ENCODE results near the gene KCNQ5.
"Not testable (repeated sequence)": the region's sequence is repeated elsewhere in the genome, so short reads cannot be mapped to it uniquely, and the experiment has no call there.

Gene KCNQ5

DNA sequence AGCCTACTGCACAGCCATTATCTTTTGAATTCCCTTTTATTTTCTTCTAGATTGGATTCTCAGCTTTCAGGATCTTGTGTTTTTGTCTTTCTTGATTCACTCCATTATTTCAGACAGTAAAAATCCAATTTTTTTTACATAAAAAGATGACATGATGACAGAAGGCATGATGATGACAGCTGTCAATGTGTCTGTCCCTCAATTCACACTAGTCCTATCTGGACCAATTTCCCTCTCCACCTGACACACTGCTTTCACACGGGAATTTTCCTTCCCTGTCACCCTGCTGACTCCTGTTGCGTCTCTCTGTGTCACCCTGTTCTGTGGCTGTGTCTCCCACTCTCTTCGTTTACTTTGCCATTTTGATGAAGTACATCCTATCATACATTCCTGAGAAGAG, 529.9 kb downstream of the KCNQ5 start:
- no peak for DNase-seq

DNA sequence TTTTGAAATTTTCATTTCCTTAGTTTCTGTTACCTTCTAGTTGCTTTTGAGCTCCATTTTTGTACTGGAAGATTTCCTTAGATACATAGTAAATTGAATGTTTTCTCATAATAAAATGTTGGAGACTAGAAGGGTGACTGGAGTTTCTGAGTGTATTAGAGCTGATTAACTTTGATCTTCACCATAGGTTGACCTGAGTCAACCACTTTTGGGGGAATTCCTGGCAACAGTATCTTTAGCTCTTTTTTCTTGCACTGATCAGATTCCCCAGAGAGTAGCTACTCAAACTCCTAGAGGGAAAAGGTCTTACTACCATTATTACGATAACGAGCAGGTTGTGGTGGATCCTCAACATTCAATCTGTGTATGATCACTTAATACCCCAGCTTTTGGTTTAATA, 530.7 kb downstream of the KCNQ5 start:
- DNase-seq: no peak

DNA sequence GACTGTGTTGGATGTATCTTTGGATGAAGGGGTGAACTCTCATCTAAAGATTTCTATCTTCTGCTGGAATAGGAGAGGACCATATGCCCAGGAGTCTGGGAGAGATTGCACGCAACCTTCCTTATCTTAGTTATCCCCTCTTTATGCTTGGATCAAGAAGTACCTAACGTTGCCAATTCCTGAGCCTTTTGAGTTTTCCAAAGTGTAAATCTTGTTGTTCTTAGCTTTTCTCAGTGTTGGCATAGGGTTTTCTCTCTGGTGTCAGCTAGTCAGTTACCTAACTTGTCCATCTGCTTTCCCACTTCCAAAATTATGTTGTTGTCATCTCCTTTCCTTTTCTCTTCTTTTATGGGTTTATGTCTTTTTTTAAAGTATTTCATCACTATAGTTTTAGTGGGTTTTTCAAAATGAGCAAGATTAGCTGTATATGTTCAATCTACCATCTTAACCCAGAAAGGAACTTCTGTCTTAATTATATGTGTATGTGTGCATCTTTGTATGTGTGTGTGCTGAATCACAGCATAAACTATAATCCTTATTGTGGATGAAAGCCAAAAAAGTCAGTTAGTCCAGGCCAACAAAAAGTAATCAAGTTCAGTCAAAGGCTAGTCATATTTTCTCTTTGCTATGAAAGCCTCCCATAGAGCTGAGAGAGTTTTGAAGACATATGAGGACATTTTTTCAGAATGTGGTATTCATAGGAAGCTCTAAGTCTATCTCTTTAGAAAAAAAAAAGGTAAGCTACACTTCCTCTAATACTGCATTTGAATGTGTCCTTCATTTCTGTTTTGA, 531.3 kb downstream of the KCNQ5 start:
- DNase-seq: no peak

DNA sequence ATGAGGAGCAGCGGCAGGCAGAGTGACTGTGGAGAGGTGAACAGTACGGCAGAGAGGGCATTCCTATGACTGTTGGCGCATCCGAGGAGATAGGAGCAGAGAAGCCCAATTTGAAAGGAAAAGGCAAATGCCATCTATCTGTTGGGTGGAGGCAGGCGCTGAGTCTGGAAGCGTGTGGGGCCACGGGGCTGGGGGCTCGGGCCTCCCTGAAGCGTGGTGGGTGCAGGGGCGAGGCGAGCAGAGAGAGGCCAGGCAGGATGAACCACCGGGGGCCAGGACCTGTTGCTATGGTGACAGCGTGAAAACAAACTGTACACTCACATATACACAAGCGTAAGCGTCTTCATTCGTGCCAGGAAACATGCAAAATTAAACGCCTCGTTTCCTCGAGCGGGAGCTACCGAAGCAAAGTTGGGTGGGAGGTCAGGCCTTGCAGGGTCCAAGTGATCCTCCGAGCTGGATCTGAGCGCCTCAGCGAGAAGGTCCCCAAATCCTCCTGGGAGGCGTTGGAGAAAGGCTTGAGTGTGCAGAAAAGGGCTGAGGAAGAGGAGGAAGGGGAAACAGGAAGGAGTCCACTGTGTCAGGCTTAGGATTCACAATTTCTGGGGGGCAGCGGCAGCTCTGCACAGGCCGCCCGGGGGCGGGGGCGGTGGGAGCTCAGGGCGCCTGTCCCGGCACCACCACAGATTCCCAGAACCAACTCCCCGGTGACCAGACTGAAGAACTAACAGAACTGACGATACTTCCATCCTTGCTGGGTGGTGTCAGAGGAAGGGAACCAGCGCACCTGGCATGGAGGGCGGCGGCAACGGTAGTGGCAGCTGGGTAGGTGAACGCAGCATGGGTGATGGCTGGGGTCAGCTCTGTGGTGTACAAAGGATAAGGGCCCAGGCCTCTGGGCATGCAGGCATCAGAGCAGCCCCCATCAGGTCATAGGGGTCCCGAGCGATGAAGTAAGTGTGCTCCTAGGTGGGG, 535.2 kb downstream of the KCNQ5 start:
- DNase-seq: no peak

DNA sequence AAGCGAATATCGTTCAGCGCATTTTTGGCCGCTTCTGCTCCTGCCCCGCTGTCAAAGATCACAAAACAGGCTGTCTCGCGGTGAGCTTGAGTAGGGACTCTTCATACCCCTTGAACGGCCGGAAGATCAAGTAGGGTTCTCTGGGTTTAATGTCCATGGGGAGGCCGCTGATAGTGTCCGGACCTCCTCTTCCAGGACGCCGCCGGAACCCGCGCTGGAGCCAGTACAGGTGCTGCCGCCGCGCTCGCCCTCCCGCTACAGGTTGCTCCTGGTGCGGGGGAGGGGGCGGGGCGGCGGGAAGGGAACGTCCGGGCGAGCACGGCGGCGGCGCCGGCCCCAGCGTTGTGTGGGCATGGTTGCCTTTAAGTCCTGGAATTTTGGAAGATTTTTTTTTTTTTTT, 536.0 kb downstream of the KCNQ5 start:
- DNase-seq: no peak

DNA sequence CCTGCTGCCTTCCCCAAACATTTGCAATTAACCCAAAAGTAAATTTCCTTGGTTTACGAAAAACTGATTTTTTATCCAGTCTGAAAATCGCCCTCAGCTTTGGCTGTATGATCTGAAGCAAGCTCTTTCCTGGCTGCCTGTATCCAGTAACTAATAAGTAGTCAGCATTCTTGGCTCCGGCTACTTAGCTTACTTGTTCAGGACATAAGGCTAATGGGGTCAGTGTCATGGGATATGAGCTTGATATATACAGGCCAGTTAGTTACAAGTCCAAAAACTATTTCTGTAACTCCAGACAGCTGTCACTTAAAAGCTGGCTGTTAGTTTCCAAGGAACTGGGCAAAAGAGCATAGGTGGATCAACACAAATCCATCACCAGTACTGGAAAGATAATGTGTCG, 547.2 kb downstream of the KCNQ5 start:
- no peak for DNase-seq

DNA sequence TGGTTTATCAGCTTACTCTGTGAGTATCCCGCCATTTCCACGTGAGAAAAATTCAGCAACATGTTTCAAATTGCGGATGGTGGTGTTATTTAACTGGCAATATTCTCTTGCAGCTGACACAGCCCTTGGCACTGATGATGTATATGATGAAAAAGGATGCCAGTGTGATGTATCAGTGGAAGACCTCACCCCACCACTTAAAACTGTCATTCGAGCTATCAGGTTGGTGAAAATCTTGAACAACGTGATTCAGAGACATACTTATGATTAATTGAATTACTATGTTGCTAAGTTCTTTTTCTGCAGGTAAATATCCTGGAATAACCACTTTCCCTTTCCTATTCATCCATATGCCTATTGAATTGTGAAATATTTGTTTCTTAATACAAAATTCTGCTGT, 547.8 kb downstream of the KCNQ5 start:
- DNase-seq: no peak

DNA sequence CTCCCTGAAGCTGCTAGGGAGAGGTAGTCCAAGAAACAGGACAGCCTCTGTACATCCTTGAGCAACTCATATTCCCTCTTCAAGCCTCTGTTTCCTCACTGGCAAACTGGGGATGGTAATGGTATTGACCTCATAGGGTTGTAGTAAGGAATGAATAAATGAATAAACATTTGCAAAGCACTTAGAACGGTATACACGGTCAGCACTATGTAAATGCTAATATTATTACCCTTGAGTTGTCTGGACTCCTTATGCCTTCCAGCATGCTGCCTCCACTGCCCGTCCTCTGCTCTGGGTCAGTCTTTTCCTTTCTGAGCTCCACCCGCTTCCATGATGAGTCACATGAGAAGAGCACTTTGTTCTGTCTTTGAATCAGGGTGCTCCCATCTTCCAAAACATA, 552.8 kb downstream of the KCNQ5 start:
- DNase-seq: no peak

DNA sequence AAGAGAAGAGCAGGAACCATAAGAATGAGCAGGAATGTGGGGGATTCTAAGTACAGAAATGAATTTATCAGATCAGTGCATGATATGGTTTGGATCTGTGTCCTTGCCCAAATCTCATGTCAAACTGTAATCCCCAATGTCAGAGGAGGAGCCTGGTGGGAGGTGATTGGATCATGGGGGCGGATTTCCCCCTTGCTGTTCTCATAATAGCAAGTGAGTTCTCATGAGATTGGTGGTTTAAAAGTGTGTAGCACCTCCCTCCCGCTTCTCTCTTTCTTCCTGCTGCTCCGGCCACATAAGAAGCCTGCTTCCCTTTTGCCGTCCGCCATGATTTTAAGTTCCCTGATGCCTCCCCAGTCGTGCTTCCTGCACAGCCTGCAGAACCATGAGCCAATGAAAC, 554.2 kb downstream of the KCNQ5 start:
- no peak for DNase-seq

DNA sequence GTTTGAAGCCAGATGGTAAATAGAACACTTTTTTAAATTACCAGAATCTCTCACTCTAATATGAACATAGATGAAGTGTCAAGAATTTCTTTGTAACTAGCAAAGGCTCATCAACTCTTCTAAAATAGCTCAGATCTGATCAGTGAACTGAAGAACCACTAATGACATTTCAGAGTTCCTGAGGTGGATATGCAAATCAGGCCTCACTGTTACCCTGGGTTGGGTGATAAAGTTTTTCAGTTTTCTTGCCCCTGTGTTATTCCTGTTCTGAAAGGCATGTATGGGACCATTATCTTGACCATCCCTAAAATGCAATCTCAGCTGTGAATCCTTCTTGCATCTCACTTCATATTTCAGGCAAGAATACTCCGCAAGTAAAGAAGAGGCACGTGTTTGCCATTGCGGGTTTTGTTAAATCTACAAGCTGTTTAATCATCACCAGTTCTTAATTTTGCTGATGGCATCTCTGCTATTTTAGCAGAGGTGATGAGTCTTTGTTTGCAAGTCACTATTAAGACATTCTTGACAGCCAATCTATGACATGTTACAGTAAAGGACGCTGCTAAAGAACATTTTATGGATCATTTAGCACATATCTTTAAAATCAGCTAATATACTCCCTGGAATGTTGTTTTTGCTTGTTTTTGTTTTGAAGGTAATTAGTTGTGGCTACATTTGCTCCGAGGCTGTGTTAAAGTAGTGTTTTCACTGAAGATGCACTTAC, 555.5 kb downstream of the KCNQ5 start:
- DNase-seq: no peak

DNA sequence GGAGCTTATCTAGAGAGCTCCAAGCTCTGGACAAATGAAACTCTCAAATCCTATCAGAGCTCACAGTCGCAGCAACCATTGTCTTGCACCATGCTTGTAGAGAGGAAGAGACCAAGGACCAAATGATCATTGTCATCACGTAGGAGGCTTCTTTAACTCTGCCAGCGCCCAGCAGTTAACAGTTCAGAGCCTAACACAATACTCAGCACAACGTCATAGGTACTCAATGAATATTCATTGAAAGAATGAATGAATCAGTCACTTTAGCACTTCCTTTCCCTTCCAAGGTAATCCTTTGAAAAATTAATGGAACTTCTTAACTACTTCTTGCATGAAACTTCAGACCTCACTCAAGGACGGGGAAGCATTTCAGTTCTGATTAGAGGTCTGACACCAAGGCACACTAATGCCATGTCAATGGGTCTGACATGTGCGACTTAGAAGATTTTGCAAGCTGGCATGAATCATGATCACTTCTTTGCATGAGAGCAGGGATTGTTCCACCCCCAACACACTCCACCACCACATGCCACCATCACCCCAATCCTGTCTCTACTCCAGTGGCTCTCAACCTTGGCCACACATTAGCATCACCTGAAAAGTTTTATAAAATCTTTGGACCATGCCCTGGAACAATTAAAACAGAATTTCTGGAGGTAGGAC, 558.3 kb downstream of the KCNQ5 start:
- DNase-seq: no peak

DNA sequence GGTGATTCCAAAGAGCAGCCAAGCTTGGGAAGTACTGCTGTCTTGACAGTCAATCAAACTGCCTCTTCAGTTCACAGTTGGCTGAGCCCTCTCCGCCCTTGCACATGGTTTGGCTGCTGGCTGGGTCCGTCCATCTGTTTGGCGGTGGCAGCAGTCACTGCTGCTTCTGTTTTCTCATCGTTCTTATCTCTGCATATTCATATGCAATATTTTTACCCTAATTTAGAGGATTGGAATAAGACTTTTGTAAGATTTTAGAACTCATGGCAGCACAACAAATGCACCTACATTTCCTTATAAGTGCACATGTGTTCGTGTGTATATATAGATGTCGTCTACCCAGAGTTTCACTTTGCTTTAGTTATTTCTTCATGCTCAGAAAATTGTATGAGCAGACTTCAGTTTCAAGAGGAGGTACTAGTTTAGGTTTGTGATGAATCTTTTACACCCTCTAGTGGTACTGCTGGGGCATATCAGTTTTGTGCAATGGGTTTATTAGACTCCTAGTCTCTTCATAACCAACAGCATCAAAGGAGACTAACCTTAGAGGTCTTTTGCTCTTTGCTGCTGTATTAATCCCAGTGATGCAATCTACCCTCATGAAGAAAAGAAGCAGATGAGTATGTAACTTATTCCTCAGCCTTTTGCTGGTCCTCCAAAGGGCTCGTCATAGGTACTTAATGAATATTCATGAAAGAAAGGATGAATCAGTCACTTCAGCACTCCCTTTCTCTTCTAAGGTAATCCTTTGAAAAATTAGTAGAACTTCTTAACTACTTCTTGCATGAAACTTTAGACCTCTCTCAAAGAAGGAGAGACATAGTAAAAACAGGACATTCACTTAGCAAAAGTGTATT, 559.1 kb downstream of the KCNQ5 start:
- DNase-seq: peak; percentile 78

DNA sequence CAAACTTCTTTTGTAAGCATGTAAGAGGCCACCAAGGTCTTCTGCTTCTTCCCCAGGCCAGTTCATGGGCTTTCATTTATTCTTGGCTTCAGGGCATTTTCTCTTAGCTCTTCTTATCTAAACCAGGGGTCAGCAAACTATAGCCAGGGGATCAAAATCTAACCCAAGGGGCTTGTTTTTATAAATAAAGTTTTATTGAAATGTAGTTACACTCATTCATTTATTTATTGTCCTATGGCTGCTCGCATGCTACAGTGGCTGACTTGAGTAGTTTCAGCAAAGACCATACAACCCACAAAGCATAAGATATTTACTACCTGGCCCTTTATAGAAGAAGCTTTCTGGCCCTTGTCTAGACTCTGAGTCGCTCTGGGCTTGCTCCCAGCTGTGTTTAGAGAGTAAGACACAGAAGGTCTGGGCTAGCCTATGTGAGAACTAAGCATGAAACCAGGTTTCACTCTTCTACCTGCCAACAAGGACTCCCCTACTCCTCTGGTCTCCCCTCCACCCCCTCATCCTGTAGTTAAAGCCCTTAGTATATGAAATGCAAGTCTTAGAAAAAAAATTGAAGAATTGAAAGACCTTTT, 560.2 kb downstream of the KCNQ5 start:
- no peak for DNase-seq

DNA sequence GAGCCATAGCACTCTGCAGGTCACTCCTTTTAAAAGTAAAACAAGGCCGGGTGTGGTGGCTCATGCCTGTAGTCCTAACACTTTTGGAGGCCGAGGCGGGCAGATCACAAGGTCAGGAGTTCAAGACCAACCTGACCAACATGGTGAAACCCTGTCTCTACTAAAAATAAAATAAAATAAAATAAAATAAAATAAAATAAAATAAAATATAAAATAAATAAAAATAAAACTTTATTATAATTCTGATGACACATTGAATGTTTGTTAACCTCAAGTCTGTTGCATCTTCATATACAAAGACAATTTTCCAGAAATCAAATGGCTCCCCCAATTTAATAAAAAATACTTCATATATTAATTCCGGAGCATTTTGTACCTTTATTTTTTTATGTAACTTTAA, 571.4 kb downstream of the KCNQ5 start:
- not testable (repeated sequence) for DNase-seq

DNA sequence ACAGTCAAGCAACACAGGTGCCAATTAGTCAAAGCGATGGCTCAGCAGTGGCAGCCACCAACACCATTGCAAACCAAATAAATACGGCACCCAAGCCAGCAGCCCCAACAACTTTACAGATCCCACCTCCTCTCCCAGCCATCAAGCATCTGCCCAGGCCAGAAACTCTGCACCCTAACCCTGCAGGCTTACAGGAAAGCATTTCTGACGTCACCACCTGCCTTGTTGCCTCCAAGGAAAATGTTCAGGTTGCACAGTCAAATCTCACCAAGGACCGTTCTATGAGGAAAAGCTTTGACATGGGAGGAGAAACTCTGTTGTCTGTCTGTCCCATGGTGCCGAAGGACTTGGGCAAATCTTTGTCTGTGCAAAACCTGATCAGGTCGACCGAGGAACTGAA, 572.9 kb downstream of the KCNQ5 start:
- no peak for DNase-seq

DNA sequence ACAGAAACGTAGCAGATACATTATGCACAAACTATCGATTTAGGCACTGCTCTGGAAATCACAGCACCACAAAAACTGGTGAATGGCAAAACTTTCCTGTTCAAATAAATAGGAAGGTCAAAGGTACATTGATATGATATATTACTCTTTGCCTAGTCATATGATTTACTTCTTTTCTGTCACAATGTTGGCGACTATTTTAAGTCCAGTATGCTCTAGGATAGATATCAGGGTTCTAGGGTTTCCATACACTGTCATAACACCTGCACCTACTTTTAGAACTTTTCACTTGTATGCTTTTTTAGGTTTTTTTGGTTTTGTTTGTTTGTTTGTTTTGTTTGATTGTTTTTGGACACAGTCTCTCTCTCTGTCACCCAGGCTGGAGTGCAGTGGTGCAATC, 578.4 kb downstream of the KCNQ5 start:
- DNase-seq: no peak

DNA sequence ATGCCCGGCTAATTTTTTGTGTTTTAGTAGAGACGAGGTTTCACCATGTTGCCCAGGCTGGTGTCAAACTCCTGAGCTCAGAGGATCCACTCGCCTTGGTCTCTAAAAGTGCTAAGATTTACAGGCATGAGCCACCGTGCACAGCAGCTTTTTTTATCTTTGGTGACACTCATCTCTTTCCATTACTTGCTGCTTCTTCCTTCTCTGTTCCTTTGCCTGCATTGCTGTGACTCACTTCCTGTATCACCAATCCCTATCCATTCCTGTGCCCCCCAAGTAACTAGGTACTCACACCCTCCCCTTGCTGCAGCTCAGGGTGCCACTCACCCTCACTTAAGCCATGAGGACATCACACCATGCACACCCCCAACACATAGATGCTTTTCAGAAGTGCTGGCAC, 578.9 kb downstream of the KCNQ5 start:
- DNase-seq: no peak

DNA sequence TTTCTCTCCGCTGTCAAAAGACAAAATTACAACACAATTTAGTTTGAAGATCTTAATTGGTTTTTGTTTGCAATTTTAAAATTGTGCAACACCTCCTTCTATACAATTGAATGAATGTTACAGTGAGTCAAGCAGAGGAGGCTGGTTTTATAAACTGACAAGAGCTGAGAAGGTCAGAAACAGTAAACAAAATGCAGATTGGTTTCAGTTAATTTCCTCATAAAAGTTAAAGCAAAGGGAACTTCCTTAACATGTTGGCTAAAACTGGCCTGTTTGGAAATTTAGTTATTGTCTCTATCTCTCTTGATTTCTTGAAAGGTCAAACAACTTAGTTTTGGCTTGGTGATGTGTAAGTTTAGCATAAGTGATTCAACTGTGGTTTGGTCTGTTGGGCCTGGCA, 581.2 kb downstream of the KCNQ5 start:
- no peak for DNase-seq

DNA sequence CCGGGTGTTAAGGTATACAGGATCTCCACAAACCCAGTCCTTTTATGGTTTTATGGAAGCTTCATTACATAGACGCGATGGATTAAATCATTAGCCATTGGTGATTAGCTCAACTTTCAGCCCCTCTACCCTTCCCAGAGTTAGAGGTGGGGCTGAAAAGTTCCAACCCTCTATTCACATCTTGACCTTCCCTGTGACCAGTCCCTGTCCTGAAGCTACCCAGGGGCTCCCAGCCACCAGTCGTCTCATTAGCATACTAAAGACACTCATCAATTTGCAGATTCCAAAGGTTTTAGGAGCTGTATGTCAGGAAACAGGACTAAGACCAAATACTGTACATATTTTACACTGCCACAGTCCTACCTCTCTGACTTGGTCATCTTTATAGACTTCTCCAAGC, 582.4 kb downstream of the KCNQ5 start:
- no peak for DNase-seq

DNA sequence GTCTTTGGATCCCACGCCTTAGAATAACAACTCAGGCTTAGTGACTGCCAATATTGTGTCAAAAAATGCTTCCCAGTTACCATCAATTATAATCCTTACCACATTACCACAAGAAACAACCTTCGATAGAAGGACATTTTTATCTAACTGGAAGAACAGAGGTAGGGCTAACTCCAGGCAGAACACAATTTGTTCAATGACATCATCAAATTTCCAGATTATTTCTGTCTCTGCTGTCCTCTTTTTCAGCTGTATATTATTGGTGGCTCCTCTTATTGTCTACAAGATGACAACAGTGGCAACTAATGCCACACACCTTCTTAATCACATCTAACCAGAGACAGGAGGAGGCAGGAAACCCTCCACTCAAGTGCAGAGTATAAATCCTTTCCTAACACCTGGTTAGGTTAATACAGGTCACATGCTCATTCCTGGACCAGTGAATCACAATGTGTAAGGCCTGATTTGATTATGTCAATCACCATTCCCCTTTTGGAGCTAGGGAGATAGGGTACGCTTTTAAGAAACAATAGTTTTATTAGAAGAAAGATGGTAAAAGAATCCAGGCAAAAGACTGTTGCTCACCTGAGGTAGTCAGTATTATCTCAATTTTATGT, 585.5 kb downstream of the KCNQ5 start:
- no peak for DNase-seq

DNA sequence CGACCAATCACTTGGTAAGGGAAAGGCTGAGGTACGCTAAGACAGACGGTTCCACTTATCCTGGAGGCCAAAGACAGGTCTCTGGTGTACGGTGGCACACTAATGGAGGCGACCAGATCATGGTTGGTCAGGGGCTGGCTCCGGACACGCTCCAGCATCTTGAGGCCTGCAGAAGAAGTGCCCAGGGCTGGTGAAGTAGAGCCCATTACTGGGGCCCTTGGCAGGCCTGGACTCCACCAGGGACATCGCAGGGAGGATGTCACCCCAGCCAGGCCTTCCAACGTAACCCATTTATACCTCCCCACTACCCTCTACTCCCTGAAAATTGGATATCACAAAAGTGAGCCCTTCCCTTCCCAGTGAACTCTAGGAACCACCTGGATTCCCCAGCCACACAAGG, 587.3 kb downstream of the KCNQ5 start:
- DNase-seq: no peak
